ENCODE measurements around the gene IP6K1.

IP6K1 gene

GRCh38 chr3:49722896-49723295 is 63.4 kb downstream of the IP6K1 start:
- DNase-seq, result no peak

- DNase-seq, result no peak
These were observed 64.2 kb downstream of the IP6K1 start for GRCh38 chr3:49721896-49722781.

- no peak for DNase-seq
These were observed 64.8 kb downstream of the IP6K1 start for GRCh38 chr3:49721596-49721895.

- DNase-seq, result no peak
These were observed 65.3 kb downstream of the IP6K1 start for GRCh38 chr3:49720855-49721595.

GRCh38 chr3:49719214-49719884 is 67.0 kb downstream of the IP6K1 start, which contains the start of gene AMIGO3:
Gene AMIGO3, minus strand, starts transcription at chr3:49719684. Its CDS starts 219 bp downstream, at chr3:49719465.
- peak; percentile 88 to 91 for DNase-seq

- DNase-seq, result no peak
These were observed 67.5 kb downstream of the IP6K1 start for GRCh38 chr3:49718858-49719213.

GRCh38 chr3:49717959-49718857 is 68.1 kb downstream of the IP6K1 start:
- DNase-seq, result no peak

GRCh38 chr3:49717211-49717958 is 69.0 kb downstream of the IP6K1 start:
- no peak for DNase-seq

- DNase-seq, result no peak
These were observed 69.6 kb downstream of the IP6K1 start for GRCh38 chr3:49716691-49717210.

- DNase-seq, result no peak
These were observed 70.2 kb downstream of the IP6K1 start for GRCh38 chr3:49716169-49716568.

GRCh38 chr3:49715611-49716121 is 70.7 kb downstream of the IP6K1 start:
- no peak for DNase-seq

- no peak for DNase-seq
These were observed 71.4 kb downstream of the IP6K1 start for GRCh38 chr3:49714728-49715550.

GRCh38 chr3:49713336-49714105 is 72.8 kb downstream of the IP6K1 start:
- no peak for DNase-seq

GRCh38 chr3:49712631-49713317 is 73.6 kb downstream of the IP6K1 start:
- DNase-seq, result no peak

GRCh38 chr3:49712166-49712565 is 74.2 kb downstream of the IP6K1 start:
- DNase-seq, result no peak

- no peak for DNase-seq
These were observed 74.9 kb downstream of the IP6K1 start for GRCh38 chr3:49711489-49711888.

GRCh38 chr3:49709852-49710251 is 76.5 kb downstream of the IP6K1 start:
- DNase-seq, result no peak

- no peak for DNase-seq
These were observed 79.2 kb downstream of the IP6K1 start for GRCh38 chr3:49707113-49707480.
